ENCODE measurements around the gene HNRNPL.
"Not testable (repeated sequence)": the region's sequence is repeated elsewhere in the genome, so short reads cannot be mapped to it uniquely, and the experiment has no call there.

The HNRNPL gene

DNA sequence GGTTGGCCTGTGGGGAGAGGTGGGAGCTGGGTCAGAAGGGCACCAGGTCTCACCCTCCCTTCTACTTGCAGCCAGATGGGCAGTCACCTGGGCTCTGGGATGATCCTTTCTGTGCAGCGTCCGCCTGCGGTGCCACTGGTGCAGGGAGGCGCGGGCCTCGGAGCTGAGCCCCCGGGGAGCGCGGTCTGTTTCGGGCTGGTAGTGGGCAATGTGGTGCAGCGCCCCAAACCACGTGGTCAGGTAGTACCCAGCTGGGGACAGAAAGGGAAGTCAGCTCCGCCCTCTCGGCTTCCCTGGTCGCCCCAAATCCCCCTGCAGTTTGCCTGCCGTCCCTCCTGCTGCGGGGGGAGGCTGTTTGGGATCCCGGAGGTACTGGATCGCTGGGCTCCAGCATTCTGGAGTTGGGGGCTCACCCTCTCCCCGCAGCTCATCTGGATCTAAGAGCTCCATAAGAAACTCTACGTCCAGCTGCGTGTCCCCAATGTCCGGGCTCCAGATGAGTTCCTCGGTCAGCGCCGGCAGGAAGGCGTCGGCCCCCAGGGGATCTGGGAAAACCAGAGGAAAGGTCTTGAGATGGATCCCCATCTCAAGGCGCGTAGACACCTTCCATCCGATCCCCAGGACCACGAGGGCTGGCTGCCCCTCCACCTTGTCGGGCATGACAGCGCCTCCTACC, 19.5 kb upstream of the HNRNPL start:
- DNase-seq = peak; percentile 55

DNA sequence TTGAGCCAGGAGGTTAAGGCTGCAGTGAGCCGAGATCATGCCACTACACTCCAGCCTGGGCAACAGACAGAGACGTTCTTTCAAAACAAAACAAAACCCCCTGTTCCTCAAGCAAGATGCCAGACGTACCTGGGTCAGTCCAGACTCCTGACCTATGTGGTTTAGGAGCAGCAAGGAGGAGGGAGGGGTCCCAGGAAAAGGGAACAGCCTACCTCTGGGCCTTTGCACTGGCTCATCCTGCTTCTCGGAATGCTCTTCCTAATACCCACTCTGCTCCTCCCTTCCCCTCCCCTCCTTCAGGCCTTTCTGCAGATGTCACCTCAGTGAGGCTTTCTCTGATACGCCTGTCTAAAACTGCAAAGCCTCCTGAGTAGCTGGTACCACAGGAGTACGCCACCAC, 18.8 kb upstream of the HNRNPL start:
- DNase-seq = no peak

DNA sequence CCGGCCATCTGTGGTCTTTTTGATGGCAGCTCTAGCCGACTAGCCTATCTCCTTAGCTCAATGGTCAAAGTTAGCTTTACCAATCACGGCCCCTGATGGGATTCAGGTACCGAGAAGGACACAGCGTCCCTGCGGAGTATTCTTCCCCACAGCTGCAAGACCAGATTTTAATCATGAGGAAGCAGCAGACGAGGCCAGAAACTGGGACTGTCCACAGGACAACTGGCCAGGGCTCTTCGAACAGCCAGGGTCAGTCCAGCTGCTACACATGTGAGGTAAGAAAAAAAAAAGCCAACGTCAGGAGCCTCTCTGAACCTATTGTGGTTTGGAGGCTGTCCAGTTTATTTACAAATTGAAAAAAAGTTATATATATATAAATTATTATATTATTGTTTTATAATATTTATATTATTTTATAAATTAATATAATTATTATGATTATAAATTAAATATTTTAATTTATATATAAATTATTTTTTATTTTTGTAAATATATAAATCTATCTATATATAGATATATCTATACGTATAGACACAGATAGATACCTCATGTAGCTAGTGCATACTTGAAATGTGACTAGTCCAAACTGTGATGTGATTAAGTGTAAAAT, 17.5 kb upstream of the HNRNPL start:
- no peak for DNase-seq

DNA sequence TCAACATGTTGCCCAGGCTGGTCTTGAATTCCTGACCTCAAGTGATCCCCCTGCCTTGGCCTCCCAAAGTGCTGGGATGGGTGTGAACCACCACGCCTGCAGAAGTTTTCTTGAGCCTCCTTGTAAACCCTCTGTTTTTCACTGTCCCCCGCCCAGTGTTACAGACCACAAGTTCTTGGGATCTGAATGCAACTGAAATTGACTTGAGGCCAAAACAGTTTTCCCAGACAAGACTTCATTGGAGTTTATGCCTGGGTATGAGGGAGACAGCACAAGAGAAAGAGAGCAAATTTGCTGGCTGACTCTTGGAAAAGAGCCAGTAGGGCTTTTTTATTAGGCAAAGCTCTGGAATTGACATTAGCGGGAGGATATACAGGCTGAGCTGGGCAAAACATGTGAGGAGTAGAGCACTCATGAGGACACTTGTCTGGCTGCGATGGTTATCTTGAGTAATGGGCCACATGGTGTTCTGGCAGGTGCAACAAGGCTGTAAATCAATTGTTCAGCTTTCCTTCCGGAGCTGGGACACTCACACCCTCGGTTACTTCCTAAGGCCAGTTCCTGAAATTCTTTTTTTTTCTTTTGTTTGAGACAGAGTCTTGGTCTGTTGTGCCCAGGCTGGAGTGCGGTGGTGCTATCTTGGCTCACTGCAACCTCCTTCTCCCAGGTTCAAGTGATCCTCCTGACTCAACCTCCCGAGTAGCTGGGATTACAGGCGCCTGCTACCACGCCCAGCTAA, 12.7 kb upstream of the HNRNPL start:
- DNase-seq = no peak

DNA sequence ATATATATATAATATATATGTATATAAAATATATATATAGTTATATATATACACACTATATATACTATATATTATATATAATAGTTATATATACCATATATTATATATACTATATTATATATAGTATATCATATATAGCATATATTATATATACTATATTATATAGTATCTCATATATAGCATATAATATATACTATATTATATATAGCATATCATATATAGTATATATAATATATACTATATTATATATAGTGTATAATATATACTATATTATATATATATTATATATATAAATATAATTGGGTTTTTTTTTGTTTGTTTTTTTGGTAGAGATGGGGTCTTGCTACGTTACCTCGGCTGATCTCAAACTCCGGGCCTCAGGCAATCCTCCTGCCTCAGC, 11.6 kb upstream of the HNRNPL start:
- no peak for DNase-seq

DNA sequence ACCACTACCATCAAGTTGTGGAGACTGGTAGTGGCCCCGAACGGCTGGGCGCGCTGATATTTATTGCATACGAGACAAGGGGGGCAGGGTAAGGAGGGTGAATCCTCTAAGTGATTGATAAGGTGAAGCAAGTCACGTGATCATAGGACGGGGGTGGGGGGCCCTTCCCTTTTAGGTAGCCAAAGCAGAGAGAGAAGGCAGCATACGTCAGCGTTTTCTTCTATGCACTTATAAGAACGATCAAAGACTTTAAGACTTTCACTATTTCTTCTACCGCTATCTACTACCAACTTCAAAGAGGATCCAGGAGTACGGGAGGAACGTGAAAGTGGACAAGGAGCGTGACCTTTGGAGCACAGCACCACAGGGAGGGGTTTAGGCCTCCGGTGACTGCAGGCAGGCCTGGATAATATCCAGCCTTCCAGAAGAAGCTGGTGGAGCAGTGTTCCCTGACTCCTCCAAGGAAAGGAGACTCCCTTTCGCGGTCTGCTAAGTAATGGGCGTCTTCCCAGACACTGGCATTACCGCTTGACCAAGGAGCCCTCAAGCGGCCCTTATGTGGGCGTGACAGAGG, 9.9 kb upstream of the HNRNPL start:
- not testable (repeated sequence) for DNase-seq

DNA sequence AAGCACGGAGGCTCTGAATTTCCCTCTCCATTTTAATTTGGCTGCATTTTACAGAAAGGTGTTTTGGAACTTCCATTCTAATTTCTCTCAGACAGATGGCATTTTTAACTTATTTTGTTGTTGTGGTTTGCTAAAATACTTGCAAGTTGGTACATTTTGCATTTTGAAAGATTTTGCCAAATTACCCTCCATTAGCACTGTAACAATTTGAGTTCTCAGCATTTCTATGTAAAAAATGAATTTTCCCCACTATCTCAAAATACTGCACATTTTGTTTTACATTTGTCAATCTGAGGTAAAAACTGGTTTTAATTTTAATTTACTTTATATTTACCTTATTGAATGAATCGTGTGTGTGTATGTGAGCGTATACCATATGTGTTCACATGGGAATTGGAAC, 7.0 kb upstream of the HNRNPL start:
- no peak for DNase-seq

DNA sequence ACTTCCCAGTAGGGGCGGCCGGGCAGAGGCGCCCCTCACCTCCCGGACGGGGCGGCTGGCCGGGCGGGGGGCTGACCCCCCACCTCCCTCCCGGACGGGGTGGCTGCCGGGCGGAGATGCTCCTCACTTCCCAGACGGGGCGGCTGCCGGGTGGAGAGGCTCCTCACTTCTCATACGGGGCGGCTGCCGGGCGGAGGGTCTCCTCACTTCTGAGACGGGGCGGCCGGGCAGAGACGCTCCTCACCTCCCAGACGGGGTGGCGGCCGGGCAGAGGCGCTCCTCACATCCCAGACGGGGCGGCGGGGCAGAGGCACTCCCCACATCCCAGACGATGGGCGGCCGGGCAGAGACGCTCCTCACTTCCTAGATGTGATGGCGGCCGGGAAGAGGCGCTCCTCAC, 6.0 kb upstream of the HNRNPL start:
- DNase-seq = not testable (repeated sequence)

DNA sequence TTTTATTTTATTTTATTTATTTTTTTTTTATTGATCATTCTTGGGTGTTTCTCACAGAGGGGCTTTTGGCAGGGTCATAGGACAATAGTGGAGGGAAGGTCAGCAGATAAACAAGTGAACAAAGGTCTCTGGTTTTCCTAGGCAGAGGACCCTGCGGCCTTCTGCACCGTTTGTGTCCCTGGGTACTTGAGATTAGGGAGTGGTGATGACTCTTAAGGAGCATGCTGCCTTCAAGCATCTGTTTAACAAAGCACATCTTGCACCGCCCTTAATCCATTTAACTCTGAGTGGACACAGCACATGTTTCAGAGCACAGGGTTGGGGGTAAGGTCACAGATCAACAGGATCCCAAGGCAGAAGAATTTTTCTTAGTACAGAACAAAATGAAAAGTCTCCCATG, 5.2 kb upstream of the HNRNPL start:
- DNase-seq = not testable (repeated sequence)

DNA sequence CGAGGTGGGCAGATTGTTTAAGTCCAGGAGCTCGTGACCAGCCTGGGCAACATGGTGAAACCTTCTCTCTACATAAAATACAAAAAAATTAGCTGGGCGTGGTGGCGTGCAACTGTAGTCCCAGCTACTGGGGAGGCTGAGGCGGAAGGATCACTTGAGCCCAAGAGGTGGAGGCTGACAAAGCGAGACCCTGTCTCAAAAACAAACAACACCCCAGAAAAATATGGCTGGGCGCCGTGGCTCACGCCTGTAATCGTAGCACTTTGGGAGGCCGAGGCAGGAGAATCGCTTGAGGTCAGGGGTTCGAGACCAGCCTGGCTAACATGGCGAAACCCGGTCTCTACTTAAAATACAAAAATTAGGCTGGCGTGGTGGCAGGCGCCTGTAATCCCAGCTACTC, 3.4 kb upstream of the HNRNPL start:
- no peak for DNase-seq

DNA sequence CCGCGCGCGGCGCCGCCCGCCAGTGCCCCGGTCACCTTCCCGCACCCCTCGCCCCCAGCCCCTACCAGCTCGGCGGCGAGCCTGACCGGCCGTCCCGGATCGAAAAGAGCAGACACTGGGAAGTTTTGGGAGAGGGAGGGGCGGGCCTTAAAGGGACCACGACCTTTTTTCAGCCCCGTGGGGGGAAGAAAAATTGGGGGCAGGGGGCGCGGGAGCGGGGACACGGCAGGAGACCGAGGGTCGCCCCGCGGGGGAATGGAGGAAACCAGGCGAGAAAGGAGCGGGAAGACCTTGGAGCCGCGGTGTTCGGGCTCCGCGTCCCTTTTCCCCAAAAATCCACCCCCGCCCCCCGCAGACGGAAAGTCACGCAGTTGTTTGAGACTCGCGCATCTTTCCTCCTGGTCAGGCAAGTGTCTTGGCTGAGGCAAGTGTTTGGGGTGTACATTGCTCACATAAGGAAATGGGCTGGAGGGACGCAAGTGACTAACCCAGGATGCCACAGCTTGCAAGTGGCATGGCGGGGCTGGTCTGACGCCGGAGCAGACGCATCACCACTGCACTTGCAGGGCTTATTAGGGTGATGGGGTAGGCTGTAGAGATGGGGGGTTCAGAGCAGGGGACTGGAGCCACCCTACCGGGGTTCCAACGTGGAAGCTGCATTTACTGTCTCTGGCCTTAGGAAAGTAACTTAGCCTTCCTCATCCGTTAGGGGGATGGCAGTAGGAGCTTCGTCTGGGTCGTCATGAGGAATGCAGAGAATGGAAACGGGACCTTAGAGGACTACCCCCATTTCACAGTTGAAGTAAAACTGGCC, 2.7 kb upstream of the HNRNPL start:
- peak; percentile 78 for DNase-seq

DNA sequence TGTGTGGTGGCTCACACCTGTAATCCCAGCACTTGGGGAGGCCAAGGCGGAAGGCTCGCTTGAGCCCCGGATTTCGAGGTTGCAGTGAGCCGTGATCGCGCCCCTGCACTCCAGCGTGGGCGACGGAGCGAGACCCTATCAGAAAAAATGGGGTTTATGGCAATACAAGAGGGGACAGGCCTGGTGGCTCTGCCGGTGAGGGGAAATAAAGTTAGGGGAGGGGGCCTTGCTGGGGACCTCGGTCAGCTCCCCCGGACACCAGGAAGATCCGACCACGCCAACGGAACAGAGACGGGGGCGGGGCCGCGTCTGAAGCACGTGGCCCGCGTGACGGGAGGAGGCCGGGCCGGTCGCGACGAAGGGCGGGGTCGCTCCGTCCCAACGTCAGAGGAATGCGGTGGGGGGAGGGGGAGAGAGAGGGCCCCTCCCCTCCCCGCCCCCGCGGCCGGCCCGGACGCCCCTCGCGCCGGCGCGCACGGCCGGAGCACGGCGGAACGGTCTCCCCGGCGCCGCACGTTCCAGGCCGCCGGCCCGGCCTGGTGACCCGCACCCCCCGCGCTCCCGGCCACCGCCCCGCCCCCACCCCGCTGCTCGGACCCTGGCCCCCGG, 1.9 kb upstream of the HNRNPL start:
- DNase-seq = peak; percentile 93

DNA sequence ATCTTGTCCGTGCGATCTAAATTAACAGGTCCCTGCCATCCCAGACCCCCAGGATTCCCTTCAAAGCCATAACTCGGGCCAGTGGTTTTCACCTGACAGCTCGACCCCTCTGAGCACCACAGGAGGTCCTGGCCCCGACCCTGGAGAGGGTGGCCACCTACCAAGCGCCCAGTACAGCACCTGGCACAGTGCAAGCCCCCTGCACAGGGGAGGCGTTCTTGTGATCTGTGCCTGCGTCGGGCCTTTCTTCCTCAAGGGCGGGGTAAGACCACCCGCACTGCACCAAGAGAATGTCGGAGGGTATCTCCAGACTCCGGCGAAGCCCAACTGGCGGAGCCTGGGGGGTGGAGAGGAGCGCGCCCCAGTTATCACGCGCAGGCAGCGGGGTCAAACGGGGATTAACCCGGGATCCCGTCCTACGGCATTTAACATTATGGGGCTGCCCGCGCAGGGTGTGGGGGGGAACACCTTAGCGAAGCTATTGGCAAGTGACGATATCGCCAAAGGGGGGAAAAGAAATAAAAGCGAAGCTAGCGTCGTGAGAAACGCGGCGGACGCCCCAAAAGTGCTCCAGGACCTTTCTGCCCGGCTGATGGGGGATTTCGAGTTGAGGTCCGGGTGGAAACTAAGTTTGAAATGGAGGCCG, 1.3 kb upstream of the HNRNPL start:
- DNase-seq = peak; percentile 42

DNA sequence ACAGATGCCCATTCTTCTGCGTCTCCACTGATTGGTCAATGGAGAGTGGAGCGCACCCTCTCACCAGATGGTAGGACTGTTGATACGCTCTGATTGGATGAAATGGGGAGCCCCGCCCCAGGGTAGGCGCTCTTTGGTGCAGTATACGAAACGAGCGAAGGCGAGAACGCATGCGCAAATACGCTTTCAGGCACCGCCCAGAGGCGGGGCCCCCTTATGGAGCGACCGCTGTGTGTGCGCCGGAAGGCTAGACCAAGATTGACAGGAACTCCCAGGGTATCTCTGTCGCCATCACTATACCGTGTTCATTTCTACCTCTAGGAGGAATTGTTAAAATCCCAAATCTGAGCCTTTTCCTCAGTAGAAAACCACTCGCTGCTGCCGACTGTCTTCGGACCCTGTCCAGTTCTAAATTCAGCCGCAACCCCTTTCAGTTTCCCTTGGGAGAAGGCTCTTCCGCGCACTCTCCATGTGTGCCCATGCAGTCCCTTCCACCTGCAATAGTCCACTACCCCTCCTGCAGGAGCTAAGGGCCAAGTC, 720 bp upstream of the HNRNPL start:
- peak; percentile 99 for DNase-seq

DNA sequence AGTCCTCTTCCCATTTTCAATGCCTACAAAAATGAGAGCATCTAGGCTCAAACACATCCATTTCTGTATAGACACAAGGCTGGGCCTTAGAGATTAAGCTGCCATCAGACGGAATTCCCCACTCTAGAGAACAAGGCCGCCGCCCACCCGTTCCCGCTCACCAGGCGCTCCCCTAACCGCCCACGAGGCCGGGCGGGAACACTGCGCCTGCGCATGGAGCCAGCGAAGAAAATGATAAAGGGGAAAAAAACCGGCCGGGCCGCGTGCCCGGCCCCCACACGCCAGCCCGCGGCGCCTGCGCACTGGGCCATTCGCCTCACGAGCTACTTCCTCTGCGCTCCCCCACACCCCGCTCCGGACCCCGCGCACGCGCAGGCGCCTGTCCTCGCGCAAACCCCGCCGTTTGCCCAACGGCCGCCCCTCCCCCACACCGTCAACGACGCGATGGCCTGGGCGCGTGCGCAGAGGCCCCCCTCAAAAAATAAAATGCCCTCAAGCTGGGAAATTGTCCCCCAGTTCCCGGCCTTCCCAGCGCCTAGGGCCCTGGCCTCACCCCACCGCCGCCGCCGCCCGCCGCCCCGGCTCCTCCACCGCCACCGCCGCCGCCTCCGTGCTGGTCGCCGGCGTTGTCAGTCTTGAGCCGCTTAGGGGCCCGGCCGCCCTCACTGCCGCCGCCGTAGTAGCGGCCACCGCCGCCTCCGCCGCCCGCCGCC, 483 bp downstream of the HNRNPL start:
- peak; percentile 99 for DNase-seq

DNA sequence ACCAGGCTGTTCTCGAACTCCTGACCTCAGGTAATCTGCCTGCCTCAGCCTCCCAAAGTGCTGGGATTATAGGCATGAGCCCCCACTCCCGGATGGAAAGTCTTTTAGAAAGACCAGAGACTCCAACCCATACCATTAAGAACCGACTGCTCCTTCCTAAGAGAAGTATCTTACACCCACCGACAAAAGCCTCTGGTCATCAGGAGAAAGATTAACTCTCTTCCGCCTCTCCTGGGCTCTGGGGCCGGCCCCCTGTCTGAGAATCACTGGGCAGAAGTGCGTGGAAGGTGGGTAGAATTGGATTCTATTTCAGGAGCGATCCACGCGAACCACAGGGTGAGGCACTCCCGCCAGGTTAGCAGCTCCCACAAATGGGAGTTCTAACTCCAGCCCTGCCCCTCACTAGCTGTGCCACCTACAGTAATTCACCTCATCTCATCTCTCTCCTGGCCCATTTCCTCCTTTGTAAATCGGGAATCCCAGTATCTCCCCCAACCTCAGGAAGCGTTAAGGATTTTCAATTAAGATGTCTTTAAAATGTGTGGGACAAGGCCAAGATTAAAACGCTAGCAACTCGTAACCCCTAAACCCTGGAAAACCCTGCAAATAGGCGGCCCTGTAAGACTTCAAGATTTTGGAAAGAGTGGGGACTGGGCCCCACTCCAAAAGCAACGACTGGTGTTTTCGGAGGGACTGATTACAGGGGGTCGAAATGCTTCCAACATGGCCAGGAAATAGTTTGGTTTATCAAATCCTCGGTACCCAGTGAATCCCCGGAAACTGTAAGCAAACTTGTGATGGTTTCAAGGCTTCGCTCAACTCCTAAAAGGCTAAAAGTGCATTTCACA, 1.3 kb downstream of the HNRNPL start:
- DNase-seq = no peak

DNA sequence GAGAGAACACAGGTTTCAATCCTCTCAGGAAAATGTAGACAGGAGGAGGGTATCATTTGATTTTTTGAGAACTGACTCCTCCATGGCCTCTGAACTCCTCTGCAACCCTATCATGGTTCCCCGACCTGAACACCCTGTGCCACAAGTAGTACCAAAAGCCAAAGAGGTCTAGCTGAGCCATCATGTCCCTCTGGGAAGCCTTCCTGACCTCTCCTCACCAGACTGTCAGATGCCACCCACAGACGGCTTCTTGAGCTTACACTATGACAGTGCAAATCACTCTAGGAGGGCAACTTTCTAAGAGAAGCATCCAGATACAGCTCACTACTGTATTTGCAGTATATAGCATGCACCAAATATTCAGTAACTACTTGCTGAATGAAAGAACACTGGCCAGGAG, 3.7 kb downstream of the HNRNPL start:
- DNase-seq = no peak

DNA sequence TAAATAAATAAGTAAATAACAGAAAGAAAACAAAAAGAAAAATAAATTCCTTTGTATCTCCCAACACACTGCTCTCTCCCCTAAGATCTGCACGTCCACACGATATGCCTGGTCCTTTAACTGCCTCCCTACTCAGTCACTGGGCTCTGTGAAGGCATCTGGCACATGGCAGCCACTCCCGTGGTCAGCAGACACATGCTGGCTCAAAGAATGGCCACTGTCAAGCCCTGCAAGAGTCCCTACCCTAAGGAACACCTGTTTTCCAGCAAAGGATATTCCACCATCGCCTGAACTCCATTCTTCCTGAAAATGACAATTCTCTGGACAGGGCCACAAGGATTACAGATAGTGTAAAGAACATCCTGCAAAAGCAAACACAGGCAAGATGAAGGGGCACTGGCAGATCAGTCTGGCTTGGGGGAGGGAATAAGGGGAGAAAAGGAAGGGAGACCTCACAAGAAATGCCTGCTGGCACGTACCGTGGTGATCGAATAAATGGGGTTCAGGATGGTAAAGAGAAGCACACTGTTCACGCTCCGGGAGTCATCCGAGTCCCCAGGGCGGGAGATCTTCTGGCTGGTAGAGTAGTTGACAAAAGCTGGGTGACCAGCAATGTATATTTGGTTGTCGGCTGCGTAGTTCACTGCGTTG, 4.3 kb downstream of the HNRNPL start:
- DNase-seq = no peak

DNA sequence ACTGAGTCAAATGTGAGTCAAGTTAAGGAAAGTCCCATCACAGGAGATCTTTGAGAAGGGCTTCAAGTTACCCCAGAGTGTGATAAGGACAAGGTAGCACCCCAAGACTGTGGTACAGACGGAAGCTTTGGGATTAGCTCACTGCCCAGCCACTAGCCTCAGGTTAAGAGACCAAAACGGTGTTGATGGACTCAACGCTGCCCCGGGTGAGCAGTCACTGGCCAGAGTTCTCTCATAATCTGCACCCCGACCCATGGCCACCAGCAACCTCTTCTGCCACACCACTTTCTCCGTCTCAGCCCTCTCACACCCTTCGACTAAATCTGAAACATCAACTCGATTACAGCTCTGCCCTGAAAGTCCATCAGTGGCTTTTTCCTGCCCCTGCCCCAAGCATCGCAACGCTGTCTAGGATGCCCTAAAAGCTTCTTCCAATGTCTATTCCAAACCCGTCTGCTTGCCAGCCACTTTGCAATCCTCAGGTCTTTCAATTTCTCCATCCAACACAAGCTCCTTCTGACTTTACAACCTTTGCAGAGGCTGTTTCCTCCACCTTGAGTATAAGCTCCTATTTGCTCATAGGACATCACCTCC, 5.6 kb downstream of the HNRNPL start:
- DNase-seq = no peak
